Stimulated activated CD4-positive, alpha-beta T cell treated with anti-CD3 and anti-CD28 coated beads, Interleukin-12 subunit alpha, Interleukin-12 subunit beta, amount 100 ng/mL, for 48 hours (primary cell): ENCODE measurements around the gene STK11IP.

Experiments
- DNase-seq, 3 donors: peaks; one replicate each; pipeline ENCODE4 v3.0.0-alpha.2; 2020; ENCODE audit warnings: low read depth in 2 of 3, low spot score in 1 of 3

STK11IP gene

GRCh38 chr2:219562049-219563020 is 35.3 kb upstream of the STK11IP start:
- no peak for DNase-seq

GRCh38 chr2:219563271-219563928 is 34.3 kb upstream of the STK11IP start:
- DNase-seq, result no peak

- no peak for DNase-seq
Observed at GRCh38 chr2:219565130-219566080, 32.3 kb upstream of the STK11IP start.

- no peak for DNase-seq
Observed at GRCh38 chr2:219566640-219567039, 31.0 kb upstream of the STK11IP start.

GRCh38 chr2:219567131-219567530 is 30.5 kb upstream of the STK11IP start:
- no peak for DNase-seq

GRCh38 chr2:219567791-219568361 is 29.8 kb upstream of the STK11IP start:
- no peak for DNase-seq

- DNase-seq, result no peak
Observed at GRCh38 chr2:219569041-219569440, 28.6 kb upstream of the STK11IP start.

GRCh38 chr2:219569635-219570034 is 28.0 kb upstream of the STK11IP start:
- DNase-seq, result no peak

- DNase-seq, result no peak
Observed at GRCh38 chr2:219570194-219570923, 27.3 kb upstream of the STK11IP start.

GRCh38 chr2:219570924-219571310 is 26.7 kb upstream of the STK11IP start:
- no peak for DNase-seq

- DNase-seq, result no peak
Observed at GRCh38 chr2:219571311-219572236, 26.1 kb upstream of the STK11IP start, which contains the start of gene OBSL1. TSS of gene OBSL1 (minus strand) at chr2:219571539. CDS start at chr2:219571232, 307 bp downstream.

- DNase-seq, result no peak
Observed at GRCh38 chr2:219572237-219573001, 25.2 kb upstream of the STK11IP start, which contains the start of gene INHA. TSS of gene INHA (plus strand) at chr2:219572310. CDS start at chr2:219572375, 65 bp downstream.

- no peak for DNase-seq
Observed at GRCh38 chr2:219573166-219573565, 24.5 kb upstream of the STK11IP start.

GRCh38 chr2:219574484-219575311 is 23.0 kb upstream of the STK11IP start:
- DNase-seq, result no peak

- DNase-seq, result no peak
Observed at GRCh38 chr2:219575566-219576504, 21.8 kb upstream of the STK11IP start.
